DMS 273 (cell line): ENCODE results near the gene FSTL4.

Experiments used
- DNase-seq: peaks from one replicate; lab custom pipeline; 2025; ENCODE audit not compliant: unreplicated experiment; lab: John Stamatoyannopoulos, UW

FSTL4 gene

GRCh38 chr5:133274597-133274935 is 337.8 kb downstream of the FSTL4 start:
- DNase-seq: no peak

DNA sequence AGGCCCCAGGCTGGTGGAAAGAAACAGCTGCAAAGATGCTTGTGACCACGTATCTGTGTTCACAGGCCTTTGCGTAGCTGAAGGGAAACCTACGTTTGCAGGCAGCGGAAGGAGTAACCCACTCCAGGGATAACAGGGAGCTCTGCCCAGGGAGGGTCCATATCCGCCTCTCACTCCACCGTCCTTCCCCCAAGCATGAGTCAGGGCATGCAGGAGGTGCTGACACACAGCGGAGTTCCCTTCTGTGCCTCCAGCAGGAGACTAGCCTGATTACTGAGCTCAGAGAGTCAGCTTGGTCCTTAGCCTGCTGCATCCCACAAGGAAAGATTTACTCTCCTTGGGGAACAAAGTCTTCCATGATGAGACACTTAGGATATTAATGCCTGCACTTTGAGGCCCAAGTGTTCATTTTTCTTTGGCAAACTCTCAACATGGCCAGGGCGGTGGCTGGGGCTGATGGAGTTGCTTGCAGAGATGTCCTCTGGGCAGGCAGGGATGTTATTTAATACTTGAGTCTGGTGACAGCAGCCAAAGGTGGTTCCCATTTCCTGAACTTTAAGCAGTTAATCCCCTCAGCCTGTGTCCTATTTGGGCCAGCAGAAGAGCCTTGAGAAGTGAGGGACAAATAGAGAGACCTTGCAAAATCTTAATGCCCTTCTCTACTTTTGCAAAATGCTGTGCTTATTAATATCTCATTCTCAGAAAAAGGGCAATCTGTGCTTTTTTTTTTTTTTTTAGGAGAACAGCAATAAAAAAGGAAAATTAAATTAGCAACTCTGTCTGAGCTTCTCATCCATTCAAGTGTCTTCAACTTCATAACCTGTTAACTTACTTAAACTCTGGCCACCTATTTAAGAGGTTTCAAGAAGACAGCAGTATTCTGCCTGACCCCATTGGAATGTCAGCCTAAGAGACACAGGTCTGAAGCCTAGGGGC is 338.4 kb downstream of the FSTL4 start:
- DNase-seq: no peak

GRCh38 chr5:133272345-133272744 is 340.0 kb downstream of the FSTL4 start:
- no peak for DNase-seq

DNA sequence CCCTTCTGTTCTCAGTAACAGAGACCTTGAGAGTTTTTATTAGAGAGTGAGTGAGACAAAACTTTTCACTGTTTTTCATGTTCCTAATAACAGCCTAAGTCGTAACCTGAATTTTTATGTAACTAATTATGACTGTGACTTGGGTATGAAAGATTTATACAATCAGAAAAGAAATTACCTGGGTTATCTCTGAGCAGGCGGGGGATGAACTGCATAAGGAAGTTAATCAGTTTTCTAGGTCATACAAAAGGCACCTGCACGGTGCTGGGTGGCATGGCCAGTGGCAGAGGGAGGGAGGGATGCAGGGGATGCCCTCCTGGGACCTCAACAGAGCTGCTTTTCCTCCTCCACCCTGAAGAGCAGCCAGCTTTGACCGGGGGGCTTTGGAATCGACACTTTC is 340.7 kb downstream of the FSTL4 start:
- no peak for DNase-seq

GRCh38 chr5:133269691-133270090 is 342.6 kb downstream of the FSTL4 start:
- no peak for DNase-seq

GRCh38 chr5:133267601-133268000 is 344.7 kb downstream of the FSTL4 start:
- no peak for DNase-seq

DNA sequence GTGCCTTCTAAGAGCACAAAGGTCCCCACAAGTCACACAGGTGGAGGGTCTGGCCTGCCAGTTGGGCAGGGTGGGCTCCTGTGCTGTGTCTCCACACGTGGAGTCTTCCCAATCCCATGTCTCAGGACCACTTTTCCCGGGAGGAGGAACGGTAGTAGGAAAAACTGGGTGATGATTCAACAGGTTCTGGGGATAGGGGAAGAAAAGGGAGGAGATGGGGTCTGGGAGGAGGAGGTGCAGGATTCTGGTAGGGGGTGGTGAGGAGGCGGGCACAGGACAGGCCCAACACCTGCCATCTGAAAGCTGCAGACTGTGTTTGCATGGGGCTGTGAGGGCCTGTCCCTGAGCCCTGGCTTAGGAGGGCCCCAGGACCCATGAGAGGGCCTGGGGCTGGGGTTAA is 345.4 kb downstream of the FSTL4 start:
- DNase-seq: no peak

DNA sequence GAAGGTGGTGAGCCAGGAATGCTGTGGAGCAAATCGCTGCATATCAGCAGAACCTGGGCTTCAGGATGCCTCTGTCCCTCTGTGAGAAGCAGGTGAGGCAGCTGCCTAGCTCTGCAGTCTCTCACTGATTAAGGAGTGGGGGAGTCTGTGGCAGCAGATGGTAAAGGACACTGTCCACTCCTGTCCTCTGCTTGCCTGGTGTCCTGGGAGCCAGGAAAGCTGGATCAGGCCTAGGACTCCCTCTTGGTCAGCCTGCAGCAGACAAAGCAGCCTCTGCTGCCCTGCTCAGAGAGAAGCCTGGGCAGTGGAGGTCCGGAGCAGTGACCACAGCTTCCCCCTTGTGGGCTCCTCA is 345.8 kb downstream of the FSTL4 start:
- no peak for DNase-seq

DNA sequence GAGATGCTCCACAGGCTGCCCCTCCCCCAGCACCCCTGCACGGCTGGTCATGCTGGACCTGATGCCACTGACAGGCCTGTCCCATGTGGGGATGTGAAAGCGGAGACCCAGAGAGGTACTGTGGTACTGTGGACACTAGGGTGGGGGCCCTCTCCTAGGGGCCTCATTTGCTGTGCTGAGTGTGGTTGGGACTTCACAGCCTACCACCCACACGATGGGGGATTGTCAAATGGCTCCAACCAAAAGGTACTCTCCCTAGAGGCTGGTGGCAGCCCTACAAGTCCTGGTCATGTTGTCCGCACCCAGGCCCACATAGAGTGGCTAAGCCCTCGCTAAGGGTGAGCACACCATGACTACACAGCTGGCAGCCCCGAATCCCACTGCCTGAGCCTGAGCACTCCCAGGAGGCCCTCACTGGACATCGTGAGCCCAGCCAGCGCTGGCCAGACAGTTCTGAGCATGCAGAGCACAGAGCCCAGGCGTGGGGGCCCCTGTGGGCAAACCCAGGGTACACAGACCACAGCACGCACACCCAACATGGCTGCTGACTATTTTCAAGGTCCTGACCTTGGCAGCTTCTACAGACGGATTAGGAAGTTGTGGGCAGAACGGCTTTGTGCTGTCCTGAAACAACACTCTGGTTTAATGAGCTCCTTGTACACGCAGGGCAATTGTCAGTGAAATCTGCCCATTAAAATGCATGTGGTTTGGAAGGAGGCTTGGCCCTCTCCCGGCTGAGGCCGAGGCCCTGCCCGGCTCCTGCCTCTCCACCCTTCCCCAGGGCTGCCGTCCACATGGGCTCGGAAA is 346.4 kb downstream of the FSTL4 start:
- DNase-seq: no peak

- DNase-seq: no peak
These were observed 347.1 kb downstream of the FSTL4 start for GRCh38 chr5:133265257-133265656.

- no peak for DNase-seq
These were observed 349.7 kb downstream of the FSTL4 start for GRCh38 chr5:133262690-133263089.

GRCh38 chr5:133261993-133262392 is 350.3 kb downstream of the FSTL4 start:
- no peak for DNase-seq

DNA sequence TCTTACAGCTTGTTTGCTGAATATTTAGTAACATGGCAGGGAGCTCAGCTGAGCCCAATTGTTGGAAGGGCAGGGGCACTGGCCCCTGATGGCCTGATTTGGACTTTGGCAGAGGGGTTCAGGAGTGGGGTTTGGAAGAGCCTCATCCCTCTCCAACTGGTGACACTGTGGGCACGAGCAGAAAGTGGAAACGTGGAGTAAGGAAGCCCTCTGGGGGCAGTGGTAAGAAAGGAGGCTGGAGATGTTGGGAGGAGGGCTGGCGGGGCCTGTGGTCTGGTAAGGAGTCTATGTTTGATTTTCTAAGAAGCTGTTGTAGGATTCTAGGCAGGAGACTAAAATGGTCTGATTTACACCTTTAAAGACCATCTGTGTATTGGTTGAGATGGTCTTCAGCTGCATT is 351.6 kb downstream of the FSTL4 start:
- peak; percentile 22 for DNase-seq

GRCh38 chr5:133259199-133259997 is 352.9 kb downstream of the FSTL4 start:
- no peak for DNase-seq

DNA sequence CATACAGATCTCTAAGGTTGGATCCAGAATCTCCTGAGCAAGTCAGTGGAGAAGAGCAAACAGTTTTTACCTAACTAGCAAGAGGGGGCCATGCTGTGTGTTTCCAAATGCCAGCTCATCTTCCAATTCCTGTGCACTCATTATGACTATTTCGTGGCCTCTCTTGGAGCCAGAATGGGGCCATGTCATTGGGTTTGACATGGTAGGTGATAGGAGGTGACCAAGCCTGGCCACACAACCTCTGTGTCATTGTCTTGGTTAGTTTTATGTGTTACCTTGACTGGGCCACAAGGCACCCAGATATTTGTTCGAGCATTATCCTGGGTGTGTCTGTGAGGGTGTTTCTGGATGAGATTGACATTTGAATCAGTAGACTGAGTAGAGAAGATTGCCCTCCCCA is 354.4 kb downstream of the FSTL4 start:
- DNase-seq: no peak

- DNase-seq: no peak
These were observed 356.1 kb downstream of the FSTL4 start for GRCh38 chr5:133256276-133256675.

DNA sequence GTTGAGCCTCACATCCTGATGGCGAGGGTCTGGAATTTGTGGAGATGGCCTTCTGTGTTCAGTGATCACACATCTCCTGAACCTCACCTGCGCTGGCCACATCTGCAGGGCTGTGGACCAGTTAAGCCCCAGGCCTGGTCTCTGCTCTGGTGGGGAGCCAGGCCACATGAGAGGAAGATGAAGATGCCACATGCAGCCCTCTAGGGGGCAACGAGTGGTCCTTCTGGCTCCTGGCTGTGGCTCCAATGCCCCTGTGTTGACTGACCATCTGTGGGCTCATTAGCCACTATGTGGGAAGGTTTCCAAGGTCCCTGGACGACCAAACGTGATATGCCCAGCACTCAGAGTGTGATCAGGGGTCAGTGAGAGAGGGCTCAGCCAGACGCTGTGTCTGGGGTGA is 357.5 kb downstream of the FSTL4 start:
- no peak for DNase-seq

GRCh38 chr5:133253671-133254070 is 358.7 kb downstream of the FSTL4 start:
- DNase-seq: no peak

DNA sequence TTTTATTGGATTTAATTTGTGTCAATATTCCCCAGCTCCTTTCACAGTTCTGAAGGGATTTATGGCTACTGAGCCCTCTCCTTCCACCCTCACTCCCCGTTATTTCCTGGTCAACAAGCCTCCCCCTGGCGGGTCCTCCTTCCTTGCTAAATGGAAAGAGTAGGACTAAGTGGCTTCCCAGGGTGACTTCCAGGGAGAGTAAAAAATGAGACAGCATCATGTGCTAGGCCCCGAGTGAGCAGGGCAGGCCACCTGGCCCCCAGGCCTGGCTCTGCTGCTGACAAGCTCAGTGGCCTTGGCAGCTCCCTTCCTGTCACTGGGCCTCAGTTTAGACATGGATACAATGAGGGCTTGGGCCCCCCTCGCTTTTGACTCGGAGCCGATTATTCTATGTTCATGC is 359.3 kb downstream of the FSTL4 start:
- no peak for DNase-seq

GRCh38 chr5:133252133-133252480 is 360.2 kb downstream of the FSTL4 start:
- no peak for DNase-seq

DNA sequence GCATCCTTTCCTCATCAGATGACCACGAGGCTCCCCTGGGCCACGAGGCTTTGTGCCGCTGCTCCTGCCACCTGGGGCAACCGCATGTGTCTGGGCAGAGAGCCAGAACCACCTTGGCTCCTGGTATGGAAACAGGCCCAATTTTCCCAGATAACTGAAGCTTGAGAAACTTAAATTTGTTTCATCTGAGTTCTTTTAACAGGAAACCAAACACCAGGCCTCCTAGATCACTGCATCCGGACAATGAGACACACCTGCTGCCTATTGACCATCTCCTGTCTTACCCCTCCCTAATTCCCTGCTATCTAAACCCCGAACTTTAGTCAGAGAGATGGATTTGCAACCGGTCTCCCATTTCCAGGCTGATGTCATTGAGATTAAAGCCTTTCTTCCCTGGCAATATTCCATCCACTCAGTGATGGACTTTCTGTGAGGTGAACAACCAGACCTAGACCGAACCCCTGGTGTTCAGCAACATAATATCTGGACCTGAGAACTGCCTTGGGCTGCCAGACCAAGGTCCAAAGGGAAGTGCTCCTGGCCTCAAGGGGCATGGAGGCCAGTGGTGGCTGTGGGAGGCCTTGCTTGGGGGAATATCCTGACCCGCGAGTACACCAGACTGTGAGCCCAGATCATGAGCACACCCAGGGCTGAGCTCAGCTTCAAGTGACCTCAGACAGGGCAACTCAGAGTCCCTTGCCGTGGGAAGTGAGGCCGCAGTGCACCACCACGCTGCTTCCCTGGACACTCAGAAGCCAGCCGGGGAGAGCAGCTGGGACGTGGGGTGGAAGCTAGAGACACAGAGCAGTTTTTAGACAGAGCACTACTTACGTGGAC is 360.8 kb downstream of the FSTL4 start:
- DNase-seq: peak; percentile 33
